Measurements from ENCODE around the gene BMPR1A.

Gene BMPR1A

GRCh38 chr10:86889997-86890396, 133.6 kb downstream of the BMPR1A start:
- no peaks in the 10 kb centered on the region for H3K79me2 ChIP-seq (ENCODE audit: control insufficient read depth, low read length)
- no peak overlapping the region for H3K4me3 ChIP-seq (ENCODE audit: low read length)
- peaks cover 12% of the 10 kb centered on the region; the same call in 1 of the 2 replicates for H3K27me3 ChIP-seq (ENCODE audit: control insufficient read depth, low read length)
- peaks cover 10% of the 10 kb centered on the region for H3K4me1 ChIP-seq (ENCODE audit: control insufficient read depth, low read length)
- no peaks in the 10 kb centered on the region for H3K9me2 ChIP-seq (replicated peaks; ENCODE audit: control insufficient read depth, low read length)
- no peaks in the 10 kb centered on the region for H3K36me3 ChIP-seq (ENCODE audit: control insufficient read depth, low read length)
- no peak overlapping the region for H3K27ac ChIP-seq (ENCODE audit: low read depth, low read length)
- TF ChIP-seq EZH2phosphoT487 (IDR thresholded peaks at IDR 0.05; ENCODE audit: borderline replicate concordance, low read length) (no peak), CTCF (IDR thresholded peaks at IDR 0.05; ENCODE audit: low read depth, low read length, poor library complexity, severe bottlenecking) (no peak)
- H3K9me3 ChIP-seq (ENCODE audit: control insufficient read depth, insufficient read depth, low read length), result no peaks in the 10 kb centered on the region
- H3F3A ChIP-seq (ENCODE audit: control insufficient read depth, insufficient read depth), result 0 out of 2 replicates have a peak, but pooled peaks cover 2% of the 10 kb centered on the region
- no peaks in the 10 kb centered on the region for H4K20me1 ChIP-seq (ENCODE audit: control insufficient read depth, insufficient read depth, low read depth, low read length)
- H3K4me2 ChIP-seq (ENCODE audit: low read length), result no peak overlapping the region

GRCh38 chr10:86898511-86898910, 142.1 kb downstream of the BMPR1A start:
- no peaks in the 10 kb centered on the region for H3K36me3 ChIP-seq (ENCODE audit: control insufficient read depth, low read length)

GRCh38 chr10:86899132-86899531, 142.7 kb downstream of the BMPR1A start:
- Histone ChIP-seq H3K4me2 (ENCODE audit: low read length) (no peak overlapping the region), H3K4me3 (ENCODE audit: low read length) (no peak overlapping the region), H3K27ac (ENCODE audit: low read depth, low read length) (no peak overlapping the region), H3K9me2 (replicated peaks; ENCODE audit: control insufficient read depth, low read length) (no peaks in the 10 kb centered on the region), H3K27me3 (ENCODE audit: control insufficient read depth, low read length) (peaks cover 16% of the 10 kb centered on the region), H4K20me1 (ENCODE audit: control insufficient read depth, insufficient read depth, low read depth, low read length) (0 out of 2 replicates have a peak, but pooled peaks cover 3% of the 10 kb centered on the region), H3K79me2 (ENCODE audit: control insufficient read depth, low read length) (no peaks in the 10 kb centered on the region), H3K36me3 (ENCODE audit: control insufficient read depth, low read length) (no peaks in the 10 kb centered on the region), H3K9me3 (ENCODE audit: control insufficient read depth, insufficient read depth, low read length) (no peaks in the 10 kb centered on the region), H3F3A (ENCODE audit: control insufficient read depth, insufficient read depth) (no peaks in the 10 kb centered on the region), H3K4me1 (ENCODE audit: control insufficient read depth, low read length) (no peaks in the 10 kb centered on the region)
- TF ChIP-seq CTCF (IDR thresholded peaks at IDR 0.05; ENCODE audit: low read depth, low read length, poor library complexity, severe bottlenecking), result no peak
- TF ChIP-seq EZH2phosphoT487 (IDR thresholded peaks at IDR 0.05; ENCODE audit: borderline replicate concordance, low read length), result no peak

More at GRCh38 chr10:86898511-86898910, 142.1 kb downstream of the BMPR1A start:
- H3K4me2 ChIP-seq (ENCODE audit: low read length), result no peak overlapping the region
- 0 out of 2 replicates have a peak, but pooled peaks cover 3% of the 10 kb centered on the region for H4K20me1 ChIP-seq (ENCODE audit: control insufficient read depth, insufficient read depth, low read depth, low read length)
- H3F3A ChIP-seq (ENCODE audit: control insufficient read depth, insufficient read depth), result no peaks in the 10 kb centered on the region
- no peaks in the 10 kb centered on the region for H3K4me1 ChIP-seq (ENCODE audit: control insufficient read depth, low read length)
- H3K27ac ChIP-seq (ENCODE audit: low read depth, low read length), result no peak overlapping the region
- H3K4me3 ChIP-seq (ENCODE audit: low read length), result no peak overlapping the region
- H3K9me2 ChIP-seq (replicated peaks; ENCODE audit: control insufficient read depth, low read length), result no peaks in the 10 kb centered on the region
- H3K9me3 ChIP-seq (ENCODE audit: control insufficient read depth, insufficient read depth, low read length), result no peaks in the 10 kb centered on the region
- TF ChIP-seq EZH2phosphoT487 (IDR thresholded peaks at IDR 0.05; ENCODE audit: borderline replicate concordance, low read length) (no peak), CTCF (IDR thresholded peaks at IDR 0.05; ENCODE audit: low read depth, low read length, poor library complexity, severe bottlenecking) (no peak)
- peaks cover 16% of the 10 kb centered on the region for H3K27me3 ChIP-seq (ENCODE audit: control insufficient read depth, low read length)
- no peaks in the 10 kb centered on the region for H3K79me2 ChIP-seq (ENCODE audit: control insufficient read depth, low read length)

Measured in DOHH2 (cell line).